ENCODE measurements around the gene LARGE1. TPM values are rescaled to one million over a fixed set of nuclear protein-coding genes. Genes with fewer than 3 reads are reported as not detected.
A peak's percentile ranks its signal among the peaks of the same experiment; 100 is the strongest.

LARGE1 gene
- total RNA-seq: 1 to 10 TPM; 1.1 to 1.5 TPM

GRCh38 chr22:33920197-33920540, at the start of gene LARGE1:
Gene LARGE1 (minus strand): TSS chr22:33920476.
- H3K36me3 Mint-ChIP-seq: peaks cover 0 to 32% of the 10 kb centered on the region in 2 donors
- DNase-seq (ENCODE audit: low spot score in 2 of 2) (peak in 1 of 2 donors; percentile 7), ATAC-seq (no peak)
- no peak within 1 kb of the TSS for H3K27ac Mint-ChIP-seq
- H3K9me3 Mint-ChIP-seq: no peaks in the 10 kb centered on the region

- no peaks in the 10 kb centered on the region for H3K9me3 Mint-ChIP-seq
- peaks cover 0 to 5% of the 10 kb centered on the region in 2 donors for H3K36me3 Mint-ChIP-seq
- ATAC-seq (no peak), DNase-seq (ENCODE audit: low spot score in 2 of 2) (no peak)
- H3K27ac Mint-ChIP-seq: no peak overlapping the region
These were observed 48.8 kb upstream of the LARGE1 start for GRCh38 chr22:33969045-33969444.

GRCh38 chr22:33964121-33964520, 43.8 kb upstream of the LARGE1 start:
- ATAC-seq: no peak
- no peak for DNase-seq (ENCODE audit: low spot score in 2 of 2)
- Mint-ChIP-seq H3K27ac (no peak overlapping the region), H3K36me3 (no peaks in the 10 kb centered on the region), H3K9me3 (no peaks in the 10 kb centered on the region)

- Mint-ChIP-seq H3K36me3 (no peaks in the 10 kb centered on the region), H3K9me3 (no peaks in the 10 kb centered on the region), H3K27ac (no peak overlapping the region)
- DNase-seq (ENCODE audit: low spot score in 2 of 2) (no peak), ATAC-seq (no peak)
These were observed 42.1 kb upstream of the LARGE1 start for GRCh38 chr22:33962409-33962808.

GRCh38 chr22:33958741-33959140, 38.5 kb upstream of the LARGE1 start:
- ATAC-seq (no peak), DNase-seq (ENCODE audit: low spot score in 2 of 2) (no peak)
- Mint-ChIP-seq H3K9me3 (no peaks in the 10 kb centered on the region), H3K27ac (no peak overlapping the region), H3K36me3 (no peaks in the 10 kb centered on the region)

- ATAC-seq: no peak
These were observed 36.8 kb upstream of the LARGE1 start for GRCh38 chr22:33957086-33957485.

GRCh38 chr22:33952776-33953175, 32.5 kb upstream of the LARGE1 start:
- ATAC-seq: no peak
- peaks cover 0 to 3% of the 10 kb centered on the region in 2 donors for H3K9me3 Mint-ChIP-seq
- no peaks in the 10 kb centered on the region for H3K36me3 Mint-ChIP-seq
- DNase-seq (ENCODE audit: low spot score in 2 of 2): no peak
- H3K27ac Mint-ChIP-seq: no peak overlapping the region

More at GRCh38 chr22:33957086-33957485, 36.8 kb upstream of the LARGE1 start:
- no peak for DNase-seq (ENCODE audit: low spot score in 2 of 2)
- Mint-ChIP-seq H3K27ac (no peak overlapping the region), H3K9me3 (no peaks in the 10 kb centered on the region), H3K36me3 (no peaks in the 10 kb centered on the region)

GRCh38 chr22:33940741-33941140, 20.5 kb upstream of the LARGE1 start:
- no peak for ATAC-seq
- no peak for DNase-seq (ENCODE audit: low spot score in 2 of 2)
- Mint-ChIP-seq H3K27ac (no peak overlapping the region), H3K36me3 (no peaks in the 10 kb centered on the region), H3K9me3 (peaks cover 5 to 10% of the 10 kb centered on the region in 2 donors)

- ATAC-seq (no peak), DNase-seq (ENCODE audit: low spot score in 2 of 2) (no peak)
- no peaks in the 10 kb centered on the region for H3K9me3 Mint-ChIP-seq
- H3K36me3 Mint-ChIP-seq: no peaks in the 10 kb centered on the region
- H3K27ac Mint-ChIP-seq: no peak overlapping the region
These were observed 12.7 kb upstream of the LARGE1 start for GRCh38 chr22:33932997-33933396.

- Mint-ChIP-seq H3K9me3 (no peaks in the 10 kb centered on the region), H3K36me3 (no peaks in the 10 kb centered on the region)
These were observed 11.1 kb upstream of the LARGE1 start for GRCh38 chr22:33931406-33931805.

GRCh38 chr22:33927752-33928151, 7.5 kb upstream of the LARGE1 start:
- Mint-ChIP-seq H3K36me3 (peaks cover 0 to 8% of the 10 kb centered on the region in 2 donors), H3K9me3 (no peaks in the 10 kb centered on the region), H3K27ac (no peak overlapping the region)
- ATAC-seq: no peak
- no peak for DNase-seq (ENCODE audit: low spot score in 2 of 2)

More at GRCh38 chr22:33931406-33931805, 11.1 kb upstream of the LARGE1 start:
- no peak overlapping the region for H3K27ac Mint-ChIP-seq
- no peak for ATAC-seq
- no peak for DNase-seq (ENCODE audit: low spot score in 2 of 2)

- Mint-ChIP-seq H3K9me3 (no peaks in the 10 kb centered on the region), H3K36me3 (peaks cover 0 to 11% of the 10 kb centered on the region in 2 donors), H3K27ac (no peak overlapping the region)
- no peak for DNase-seq (ENCODE audit: low spot score in 2 of 2)
- ATAC-seq: no peak
These were observed 4.9 kb upstream of the LARGE1 start for GRCh38 chr22:33925194-33925593.

GRCh38 chr22:33923660-33924246, 3.5 kb upstream of the LARGE1 start:
- H3K9me3 Mint-ChIP-seq: no peaks in the 10 kb centered on the region
- H3K36me3 Mint-ChIP-seq: peaks cover 0 to 18% of the 10 kb centered on the region in 2 donors
- no peak overlapping the region for H3K27ac Mint-ChIP-seq
- DNase-seq (ENCODE audit: low spot score in 2 of 2) (peak in 1 of 2 donors; percentile 54), ATAC-seq (no peak)

GRCh38 chr22:33923033-33923432, 2.8 kb upstream of the LARGE1 start:
- ATAC-seq (no peak), DNase-seq (ENCODE audit: low spot score in 2 of 2) (no peak)
- H3K27ac Mint-ChIP-seq: no peak overlapping the region
- peaks cover 0 to 25% of the 10 kb centered on the region in 2 donors for H3K36me3 Mint-ChIP-seq
- no peaks in the 10 kb centered on the region for H3K9me3 Mint-ChIP-seq

GRCh38 chr22:33922349-33922681, 2.0 kb upstream of the LARGE1 start:
- no peak overlapping the region for H3K27ac Mint-ChIP-seq
- ATAC-seq (no peak), DNase-seq (ENCODE audit: low spot score in 2 of 2) (peak in 1 of 2 donors; percentile 8)
- no peaks in the 10 kb centered on the region for H3K9me3 Mint-ChIP-seq
- peaks cover 0 to 25% of the 10 kb centered on the region in 2 donors for H3K36me3 Mint-ChIP-seq

- ATAC-seq: no peak
- H3K9me3 Mint-ChIP-seq: no peaks in the 10 kb centered on the region
- no peak overlapping the region for H3K27ac Mint-ChIP-seq
- peaks cover 0 to 29% of the 10 kb centered on the region in 2 donors for H3K36me3 Mint-ChIP-seq
- peak in 1 of 2 donors; percentile 40 for DNase-seq (ENCODE audit: low spot score in 2 of 2)
These were observed 1.5 kb upstream of the LARGE1 start for GRCh38 chr22:33921525-33922348.

GRCh38 chr22:33920927-33921524, 750 bp upstream of the LARGE1 start:
- Mint-ChIP-seq H3K27ac (no peak overlapping the region), H3K9me3 (no peaks in the 10 kb centered on the region), H3K36me3 (peaks cover 0 to 32% of the 10 kb centered on the region in 2 donors)
- peak; percentile 82 to 92 for ATAC-seq
- peak; percentile 84 to 96 for DNase-seq (ENCODE audit: low spot score in 2 of 2)
